Adrenal gland (tissue), 12 donors: ENCODE data around the gene PLXNA4. TPM values are rescaled to one million over a fixed set of nuclear protein-coding genes. Genes with fewer than 3 reads are reported as not detected.

Experiments used
- DNase-seq, 7 donors: peaks; one replicate each; pipeline ENCODE4 v3.0.0-alpha.2; 2019 to 2020
- H3K27ac ChIP-seq, 5 donors: fragments of 200-600 bp; sonication (generic) in 4 of 5; 1 replicate in 3 of 5; 2 replicates in 2 of 5; pipeline versions ENCODE4 v1.5.1 to v1.8.0; 2016 to 2020; ENCODE audit warnings: mild to moderate bottlenecking in 1 of 5
- H3K27me3 ChIP-seq: fragments of 200-600 bp; 2 replicates; pipeline ENCODE4 v1.8.0; 2021
- H3K36me3 ChIP-seq, 2 donors: fragments of 200-600 bp; replicated peaks in 1 of 2; 1 replicate in 1 of 2; 2 replicates in 1 of 2; pipeline versions ENCODE4 v1.5.1 to v1.8.0; 2018 to 2022
- H3K4me1 ChIP-seq, 2 donors: fragments of 200-600 bp; replicated peaks in 1 of 2; 1 replicate in 1 of 2; 2 replicates in 1 of 2; pipeline versions ENCODE4 v1.5.1 to v1.8.0; 2018 to 2021
- H3K4me3 ChIP-seq, 4 donors: fragments of 200-600 bp; sonication (generic) in 3 of 4; one replicate each; pipeline ENCODE4 v1.5.1; 2016 to 2018
- H3K9me3 ChIP-seq, 3 donors: fragments of 200-600 bp; sonication (generic) in 1 of 3; replicated peaks in 1 of 3; 1 replicate in 2 of 3; 2 replicates in 1 of 3; pipeline versions ENCODE4 v1.5.1 to v1.8.0; 2016 to 2021
- CTCF ChIP-seq, 6 experiments: fragments of 450-650 bp in 4 of 6; fragments of 200-600 bp in 2 of 6; sonication (generic) in 1 of 6; IDR thresholded peaks; 1 replicate in 5 of 6; 2 replicates in 1 of 6; pipeline versions ENCODE4 v1.5.1 to v1.8.0; 2016 to 2021; ENCODE audit warnings: antibody characterized with exemption in 6 of 6, mild to moderate bottlenecking in 2 of 6, moderate library complexity in 1 of 6
- POLR2A ChIP-seq, 2 donors: fragments of 450-650 bp; IDR thresholded peaks; one replicate each; pipeline ENCODE4 v1.6.1; 2017; ENCODE audit warnings: antibody characterized with exemption in 2 of 2, mild to moderate bottlenecking in 2 of 2, moderate library complexity in 1 of 2
- WGBS, 4 donors: extraction: QIAGEN DNeasy Blood & Tissue Kit in 2 of 4; methylation state at CpG; one replicate each; pipeline versions ENCODE4 v1.1.5 to v1.1.7; 2013 to 2017; 5-methylcytosine and 5-hydroxymethylcytosine counted together
- intact Hi-C, 2 donors: fragments of 100-400 bp; cut with DNase I; formaldehyde crosslinking; loops; one replicate each; pipeline versions ENCODE4 v1.14.1 to v1.15.0; 2022 to 2023
- polyA plus RNA-seq, 3 donors: library from polyadenylated mRNA; stranded (reverse); fragments of 200-250 nt in 2 of 3; fragments of 350-450 nt in 1 of 3; fragmentation: Illumina TruSeq in 1 of 3; extraction: RNeasy Lipid Tissue Mini Kit (QIAGEN cat#74804) in 1 of 3; gene quantifications; one replicate each; pipeline ENCODE4 v1.2.3, GENCODE V29; 2013 to 2014
- total RNA-seq, 9 donors: library from RNA; depleted of rRNA in 4 of 9; stranded (reverse); fragments of >200 nt in 4 of 9; fragments of 120-200 nt in 1 of 9; fragmentation: NEBNext Ultra II Directional in 1 of 9; extraction: Animal tissue kit (Norgen Biotek cat#: 25700) in 1 of 9; gene quantifications; one replicate each; pipeline versions ENCODE4 v1.1.0 to v1.2.4, GENCODE V29; 2013 to 2023
- donor health status: healthy with polysubstance abuse.
- donor health status: Bipolar disorder and iron deficiency.
- donor health status: DM: yes; HTN: yes; CAD: no.
- donor health status: DM: no; HTN: no; CAD: no.
- donor health status: DM: no; HTN: no; CAD: no.
- donor health status: DM: yes; HTN: yes; CAD: no.

PLXNA4 gene
- total and polyA plus RNA-seq, 12 donors: 0.99 to 10.7 (median 3.6) TPM

- intact Hi-C loops: no loop called here
- Histone ChIP-seq H3K36me3 (no peaks in the 10 kb centered on the region), H3K9me3 (no peaks in the 10 kb centered on the region), H3K27ac (no peak overlapping the region), H3K4me1 (no peaks in the 10 kb centered on the region), H3K4me3 (no peak overlapping the region), H3K27me3 (peaks cover 4% of the 10 kb centered on the region)
- TF ChIP-seq CTCF (IDR thresholded peaks at IDR 0.05) (no peak), POLR2A (IDR thresholded peaks at IDR 0.05) (no peak)
- DNase-seq: peak in 1 of 7 donors; percentile 64
- 29 to 52% (median 41%) methylated on average over 8 of the region's 8 CpGs for WGBS, 4 donors
Measured at GRCh38 chr7:132475669-132476116, 100.6 kb downstream of the PLXNA4 start.

GRCh38 chr7:132475037-132475668, 101.1 kb downstream of the PLXNA4 start:
- DNase-seq: no peak
- no peak overlapping the region for H3K4me3 ChIP-seq
- TF ChIP-seq CTCF (IDR thresholded peaks at IDR 0.05): no peak
- no peak for TF ChIP-seq POLR2A (IDR thresholded peaks at IDR 0.05)
- H3K4me1 ChIP-seq: no peaks in the 10 kb centered on the region
- no peaks in the 10 kb centered on the region for H3K36me3 ChIP-seq
- intact Hi-C loops: no loop called here
- 28 to 40% (median 31%) methylated on average over 8 of the region's 8 CpGs for WGBS, 4 donors
- H3K27ac ChIP-seq: no peak overlapping the region
- H3K27me3 ChIP-seq: peaks cover 4% of the 10 kb centered on the region
- H3K9me3 ChIP-seq: no peaks in the 10 kb centered on the region

GRCh38 chr7:132472463-132473120, 103.7 kb downstream of the PLXNA4 start:
- intact Hi-C loops: no loop called here
- Histone ChIP-seq H3K36me3 (no peaks in the 10 kb centered on the region), H3K27me3 (peaks cover 4% of the 10 kb centered on the region), H3K27ac (peak overlapping the region in 2 of 5 donors; percentile 44 to 71), H3K4me1 (no peaks in the 10 kb centered on the region), H3K4me3 (no peak overlapping the region), H3K9me3 (no peaks in the 10 kb centered on the region)
- TF ChIP-seq POLR2A (IDR thresholded peaks at IDR 0.05) (no peak), CTCF (IDR thresholded peaks at IDR 0.05) (no peak)
- DNase-seq: peak in 5 of 7 donors; percentile 18 to 82 (median 25)
- WGBS, 4 donors: 46 to 56% (median 50%) methylated on average over 10 of the region's 10 CpGs

GRCh38 chr7:132471515-132471914, 104.8 kb downstream of the PLXNA4 start:
- 77 to 84% (median 81%) methylated on average over 5 to 6 of the region's 6 CpGs for WGBS, 4 donors
- Histone ChIP-seq H3K27ac (no peak overlapping the region), H3K36me3 (no peaks in the 10 kb centered on the region), H3K27me3 (peaks cover 4% of the 10 kb centered on the region), H3K9me3 (no peaks in the 10 kb centered on the region), H3K4me3 (no peak overlapping the region), H3K4me1 (no peaks in the 10 kb centered on the region)
- intact Hi-C loops: no loop called here
- DNase-seq: no peak
- TF ChIP-seq POLR2A (IDR thresholded peaks at IDR 0.05): no peak
- TF ChIP-seq CTCF (IDR thresholded peaks at IDR 0.05): no peak
